Endothelial cell of umbilical vein (primary cell): ENCODE measurements around the gene GAST. TPM values are rescaled to one million over a fixed set of nuclear protein-coding genes. Genes with fewer than 3 reads are reported as not detected.

Experiments
- Bru-seq: library from RNA; stranded (reverse); fragments of 400-500 nt; gene quantifications from one replicate; lab custom pipeline; 2021; lab: Mats Ljungman, UMichigan
- BruChase-seq, 2 experiments: library from RNA; stranded (reverse); fragments of 400-500 nt; gene quantifications; one replicate each; lab custom pipeline; 2021; lab: Mats Ljungman, UMichigan
- BruUV-seq: library from RNA; stranded (reverse); fragments of 400-500 nt; replicated peaks from 2 replicates; lab custom pipeline; 2021; lab: Mats Ljungman, UMichigan
- CTCF ChIA-PET: fragments of 300-600, 350-600 bp; sonication (Branson Sonifier 250); formaldehyde crosslinking; loops from one replicate; lab custom pipeline; 2021; ENCODE audit warnings: antibody characterized with exemption, inconsistent platforms; lab: Charles Lee
- POLR2A ChIA-PET: fragments of 300-600, 350-600 bp; sonication (Branson Sonifier 250); formaldehyde crosslinking; loops from one replicate; lab custom pipeline; 2021; ENCODE audit warnings: antibody characterized with exemption, inconsistent platforms; lab: Charles Lee
- DNase-seq: peaks from one replicate; pipeline ENCODE4 v3.0.0-alpha.2; 2011; ENCODE audit warnings: low read depth, low spot score
- FAIRE-seq: peaks from 2 replicates; lab custom pipeline; 2011; peaks lifted over from hg19 to GRCh38; lab: Jason Lieb, UNC
- H2AFZ ChIP-seq: 2 replicates; pipeline ENCODE4 v1.6.0; 2012; ENCODE audit warnings: low read depth, low read length, control low read depth, inconsistent platforms
- H3K27ac ChIP-seq: 2 replicates; pipeline ENCODE4 v1.5.1; 2011; ENCODE audit warnings: low read depth, mild to moderate bottlenecking, control low read depth, low read length, moderate library complexity; ENCODE audit not compliant: insufficient read depth
- H3K27me3 ChIP-seq, 2 experiments: 2 replicates each; pipeline versions ENCODE4 v1.6.0 to v1.6.1; 2011; ENCODE audit warnings: low read length in 2 of 2, mixed read lengths in 1 of 2; ENCODE audit not compliant: control insufficient read depth in 2 of 2, insufficient read depth in 2 of 2
- H3K36me3 ChIP-seq, 2 experiments: 2 replicates in 1 of 2; 3 replicates in 1 of 2; pipeline ENCODE4 v1.5.1; 2011; ENCODE audit warnings: low read length in 2 of 2, mild to moderate bottlenecking in 1 of 2, moderate library complexity in 1 of 2; ENCODE audit not compliant: control insufficient read depth in 2 of 2, insufficient read depth in 2 of 2; ENCODE audit errors: extremely low read depth in 1 of 2
- H3K4me1 ChIP-seq: 3 replicates; pipeline ENCODE4 v1.5.1; 2011; ENCODE audit warnings: mild to moderate bottlenecking, low read length; ENCODE audit not compliant: control insufficient read depth, insufficient read depth; ENCODE audit errors: extremely low read depth
- H3K4me2 ChIP-seq: 2 replicates; pipeline ENCODE4 v1.6.1; 2011; ENCODE audit warnings: low read length, control low read depth, mixed read lengths; ENCODE audit not compliant: insufficient read depth
- H3K4me3 ChIP-seq, 3 experiments: fragments of 200-600 bp in 1 of 3; sonication (generic), shearing (Covaris generic) in 1 of 3; replicated peaks in 1 of 3; 2 replicates each; pipeline ENCODE4 v1.5.1; 2011 to 2016; ENCODE audit warnings: control low read depth in 3 of 3, low read length in 3 of 3, mild to moderate bottlenecking in 2 of 3, inconsistent platforms in 1 of 3, low read depth in 1 of 3, moderate library complexity in 1 of 3; ENCODE audit not compliant: insufficient read depth in 1 of 3
- H3K79me2 ChIP-seq: 2 replicates; pipeline ENCODE4 v1.6.0; 2012; ENCODE audit warnings: low read length, inconsistent platforms; ENCODE audit not compliant: control insufficient read depth, insufficient read depth
- H3K9ac ChIP-seq: replicated peaks from 2 replicates; pipeline ENCODE3; 2011; ENCODE audit warnings: low read length, control low read depth; ENCODE audit not compliant: insufficient read depth; ENCODE audit errors: extremely low read depth
- H3K9me1 ChIP-seq: replicated peaks from 3 replicates; pipeline ENCODE4 v1.6.0; 2011; ENCODE audit warnings: mild to moderate bottlenecking, low read length; ENCODE audit not compliant: control insufficient read depth, insufficient read depth; ENCODE audit errors: extremely low read depth
- H3K9me3 ChIP-seq: replicated peaks from 2 replicates; pipeline ENCODE4 v1.5.1; 2012; ENCODE audit warnings: low read length, inconsistent platforms; ENCODE audit not compliant: control insufficient read depth, insufficient read depth
- H4K20me1 ChIP-seq: replicated peaks from 2 replicates; pipeline ENCODE3; 2011; ENCODE audit warnings: mild to moderate bottlenecking, low read length; ENCODE audit not compliant: control insufficient read depth, insufficient read depth; ENCODE audit errors: extremely low read depth
- JUN ChIP-seq: IDR thresholded peaks from 2 replicates; pipeline ENCODE4 v1.6.1; 2011; ENCODE audit warnings: borderline replicate concordance, low read depth; ENCODE audit not compliant: insufficient read length, insufficient read depth
- MAX ChIP-seq: IDR thresholded peaks from 2 replicates; pipeline ENCODE4 v1.6.1; 2011; ENCODE audit not compliant: insufficient read depth, insufficient read length
- POLR2A ChIP-seq: IDR thresholded peaks from 2 replicates; pipeline ENCODE4 v1.6.1; 2012; ENCODE audit warnings: low read depth, mild to moderate bottlenecking, control low read depth, low read length
- dilution Hi-C: fragments of 300-500 bp; cut with MboI; formaldehyde crosslinking; loops from one replicate; pipeline ENCODE4 v1.15.0; 2019; ENCODE audit warnings: low sequenced_read_pairs; ENCODE audit not compliant: extremely low pct_ligation_motif_present
- intact Hi-C: fragments of 100-400 bp; cut with micrococcal nuclease; formaldehyde crosslinking; loops from one replicate; pipeline ENCODE4 v1.10.0; 2022
- long read RNA-seq: library from polyadenylated mRNA; stranded (forward); transcript quantifications from one replicate; pipeline ENCODE4 v2.0.0, GENCODE V29; 2021
- polyA minus RNA-seq, 3 experiments: library from RNA; depleted of rRNA, polyadenylated mRNA; stranded (reverse); fragments of >200 nt; gene quantifications; 1 replicate in 1 of 3; 2 replicates in 2 of 3; pipeline ENCODE4 v1.2.3, GENCODE V29; 2011
- polyA plus RNA-seq, 4 experiments: library from polyadenylated mRNA; depleted of rRNA in 3 of 4; stranded (reverse) in 3 of 4; unstranded in 1 of 4; fragments of >200 nt; gene quantifications; 2 replicates each; pipeline versions ENCODE4 v1.2.1 to v1.2.3, GENCODE V29; 2011 to 2012; ENCODE audit warnings: missing spikeins in 1 of 4
- total RNA-seq: library from RNA; stranded (reverse); gene quantifications from 2 replicates; pipeline ENCODE4 v1.2.3, GENCODE V29; 2021
- TF ChIP-seq, protein P1 (sequence below), 2 donors: IDR thresholded peaks; 1 replicate in 1 of 2; 2 replicates in 1 of 2; pipeline ENCODE4 v1.5.1; 2011; ENCODE audit warnings: low read length in 2 of 2, mild to moderate bottlenecking in 2 of 2, moderate library complexity in 2 of 2, control low read depth in 1 of 2, inconsistent platforms in 1 of 2, low read depth in 1 of 2; ENCODE audit not compliant: insufficient read depth in 1 of 2; ENCODE audit errors: extremely low read depth in 1 of 2

Gene GAST
- total RNA-seq (not detected in 2 replicates), polyA plus RNA-seq (not detected in 2 replicates), polyA minus RNA-seq (not detected in 2 replicates), Bru-seq, nascent RNA (not detected), BruChase-seq, experiment 1, labeled RNA remaining after a 6-hour chase (not detected), BruChase-seq, experiment 2, labeled RNA remaining after a 2-hour chase (not detected)
- polyA plus RNA-seq (2011; cell fraction: cytosol; rRNA removed), result not detected in 2 replicates
- polyA plus RNA-seq (2011; cell fraction: nucleus; rRNA removed), result not detected in 2 replicates
- not detected in 2 replicates for polyA plus RNA-seq (2012)
- polyA minus RNA-seq (2011; cell fraction: cytosol; rRNA and poly(A)+ RNA removed), result not detected
- not detected in 2 replicates for polyA minus RNA-seq (2011; cell fraction: nucleus; rRNA and poly(A)+ RNA removed)
- long read RNA-seq, result 0 reads

DNA sequence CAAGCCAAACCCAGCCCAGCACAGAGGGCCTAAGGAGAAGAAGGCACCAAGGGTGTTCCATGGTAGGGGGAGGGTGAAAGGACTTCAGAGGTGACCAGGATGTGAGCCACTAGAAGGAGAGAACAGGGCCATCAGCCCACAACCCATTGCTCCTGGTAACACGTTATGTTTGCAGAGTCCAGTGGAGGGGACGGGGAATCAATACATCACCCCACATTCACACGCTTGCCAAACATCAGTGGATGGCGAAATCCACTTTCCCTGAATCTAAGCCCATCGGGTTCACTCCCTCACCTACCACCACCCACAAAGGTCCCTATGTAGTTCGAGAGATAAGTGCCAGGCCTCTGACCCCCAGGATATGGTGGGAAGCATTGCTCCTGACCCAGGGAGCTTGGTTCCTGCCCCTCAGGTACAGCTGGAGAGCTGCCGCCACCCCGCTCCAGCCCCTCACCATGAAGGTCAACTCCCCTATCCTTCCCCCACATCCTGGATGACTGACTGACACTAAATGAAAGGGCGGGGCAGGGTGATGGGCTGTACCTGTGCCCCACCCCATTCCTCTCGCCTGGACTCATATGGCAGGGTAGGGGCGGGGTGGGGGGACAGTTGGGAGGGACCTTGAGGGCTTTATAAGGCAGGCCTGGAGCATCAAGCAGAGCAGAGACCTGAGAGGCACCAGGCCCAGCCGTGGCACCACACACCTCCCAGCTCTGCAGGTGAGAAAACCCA is at the start of gene GAST:
Gene GAST (plus strand): TSS at position 663 of the 732 bp plus-strand sequence. CDS start 3,106 bp downstream, outside the sequence.
- H3K79me2 ChIP-seq, result no peaks in the 10 kb centered on the region
- H4K20me1 ChIP-seq, result no peaks in the 10 kb centered on the region
- dilution Hi-C loops (no loop called here), intact Hi-C loops (no loop called here)
- H3K4me1 ChIP-seq, result no peaks in the 10 kb centered on the region
- no peak for FAIRE-seq
- H3K9me1 ChIP-seq, result no peaks in the 10 kb centered on the region
- no peaks in the 10 kb centered on the region for H3K36me3 ChIP-seq
- H3K4me2 ChIP-seq, result no peak within 1 kb of the TSS
- no peak within 1 kb of the TSS for H2AFZ ChIP-seq
- DNase-seq, result no peak
- POLR2A ChIA-PET, result no interaction called here
- BruUV-seq, result no TSS peak
- H3K27me3 ChIP-seq, result peaks cover 6 to 8% of the 10 kb centered on the region in 2 experiments
- H3K27ac ChIP-seq, result no peak within 1 kb of the TSS
- no peak within 1 kb of the TSS for H3K9ac ChIP-seq
- TF ChIP-seq POLR2A (no peak), JUN (no peak), MAX (no peak)
- TF ChIP-seq, protein P1, sequence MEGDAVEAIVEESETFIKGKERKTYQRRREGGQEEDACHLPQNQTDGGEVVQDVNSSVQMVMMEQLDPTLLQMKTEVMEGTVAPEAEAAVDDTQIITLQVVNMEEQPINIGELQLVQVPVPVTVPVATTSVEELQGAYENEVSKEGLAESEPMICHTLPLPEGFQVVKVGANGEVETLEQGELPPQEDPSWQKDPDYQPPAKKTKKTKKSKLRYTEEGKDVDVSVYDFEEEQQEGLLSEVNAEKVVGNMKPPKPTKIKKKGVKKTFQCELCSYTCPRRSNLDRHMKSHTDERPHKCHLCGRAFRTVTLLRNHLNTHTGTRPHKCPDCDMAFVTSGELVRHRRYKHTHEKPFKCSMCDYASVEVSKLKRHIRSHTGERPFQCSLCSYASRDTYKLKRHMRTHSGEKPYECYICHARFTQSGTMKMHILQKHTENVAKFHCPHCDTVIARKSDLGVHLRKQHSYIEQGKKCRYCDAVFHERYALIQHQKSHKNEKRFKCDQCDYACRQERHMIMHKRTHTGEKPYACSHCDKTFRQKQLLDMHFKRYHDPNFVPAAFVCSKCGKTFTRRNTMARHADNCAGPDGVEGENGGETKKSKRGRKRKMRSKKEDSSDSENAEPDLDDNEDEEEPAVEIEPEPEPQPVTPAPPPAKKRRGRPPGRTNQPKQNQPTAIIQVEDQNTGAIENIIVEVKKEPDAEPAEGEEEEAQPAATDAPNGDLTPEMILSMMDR (IDR thresholded peaks at IDR 0.05; ENCODE audit: extremely low read depth in 1 of 2, insufficient read depth in 1 of 2, low read depth in 1 of 2, low read length in 2 of 2), result no peak
- H3K9me3 ChIP-seq, result no peaks in the 10 kb centered on the region
- CTCF ChIA-PET, result interaction anchor here (1.0 kb wide), 1 partner anchor 16 kb away, joined by 3 read pairs; no protein-coding TSS in a partner anchor
- no peak within 1 kb of the TSS for H3K4me3 ChIP-seq
